H1 (cell line): ENCODE measurements around the gene UBE2E2. TPM values are rescaled to one million over a fixed set of nuclear protein-coding genes. Genes with fewer than 3 reads are reported as not detected.

ENCODE experiments used
- CTCF ChIA-PET: fragments of 300-600 bp; sonication (Branson Sonifier 250); formaldehyde crosslinking; loops from one replicate; lab custom pipeline; 2021; ENCODE audit not compliant: partially characterized antibody; lab: Charles Lee
- POLR2A ChIA-PET: fragments of 300-600 bp; sonication (Branson Sonifier 250); formaldehyde crosslinking; loops from one replicate; lab custom pipeline; 2021; ENCODE audit warnings: inconsistent platforms; ENCODE audit not compliant: partially characterized antibody; lab: Charles Lee
- DNase-seq, 2 experiments: peaks; one replicate each; pipeline versions ENCODE4 v3.0.0 to v3.0.0-alpha.2; 2010 to 2022; ENCODE audit warnings: low spot score in 2 of 2, low read depth in 1 of 2, mixed read lengths in 1 of 2
- FAIRE-seq: peaks from 2 replicates; lab custom pipeline; 2011; peaks lifted over from hg19 to GRCh38; lab: Jason Lieb, UNC
- H2AFZ ChIP-seq: 2 replicates; pipeline ENCODE4 v1.8.1; 2012; ENCODE audit warnings: low read length, inconsistent platforms
- H2AK5ac ChIP-seq: 2 replicates; pipeline ENCODE4 v1.6.1; 2013; ENCODE audit warnings: low read depth, low read length
- H2BK120ac ChIP-seq: replicated peaks from 2 replicates; pipeline ENCODE3; 2013; ENCODE audit warnings: low read depth, low read length, inconsistent platforms
- H2BK12ac ChIP-seq: 2 replicates; pipeline ENCODE4 v1.6.1; 2013; ENCODE audit warnings: low read depth, low read length
- H2BK15ac ChIP-seq: 2 replicates; pipeline ENCODE4 v1.6.1; 2013; ENCODE audit warnings: low read length
- H2BK20ac ChIP-seq: 2 replicates; pipeline ENCODE4 v1.6.1; 2013; ENCODE audit warnings: low read length
- H2BK5ac ChIP-seq: 2 replicates; pipeline ENCODE4 v1.6.1; 2013; ENCODE audit warnings: low read depth, low read length
- H3K14ac ChIP-seq: 2 replicates; pipeline ENCODE4 v1.6.1; 2013; ENCODE audit warnings: inconsistent platforms; ENCODE audit not compliant: insufficient read length
- H3K18ac ChIP-seq: 2 replicates; pipeline ENCODE4 v1.6.1; 2013; ENCODE audit warnings: low read length; ENCODE audit errors: extremely low read depth
- H3K23ac ChIP-seq: 2 replicates; pipeline ENCODE4 v1.6.1; 2013; ENCODE audit warnings: inconsistent platforms; ENCODE audit not compliant: insufficient read length
- H3K23me2 ChIP-seq: 2 replicates; pipeline ENCODE4 v1.6.1; 2013; ENCODE audit warnings: low read depth, low read length
- H3K27ac ChIP-seq: 2 replicates; pipeline ENCODE4 v1.6.1; 2011; ENCODE audit warnings: low read depth, low read length, inconsistent platforms
- H3K27me3 ChIP-seq, 4 experiments: replicated peaks in 1 of 4; 1 replicate in 1 of 4; 2 replicates in 3 of 4; pipeline versions ENCODE4 v1.6.1 to v1.8.1; 2011 to 2013; ENCODE audit warnings: low read length in 3 of 4, mild to moderate bottlenecking in 3 of 4, inconsistent platforms in 2 of 4, mixed read lengths in 2 of 4, moderate library complexity in 1 of 4; ENCODE audit not compliant: control insufficient read depth in 3 of 4, insufficient read depth in 3 of 4; ENCODE audit errors: extremely low read depth in 1 of 4
- H3K36me3 ChIP-seq, 4 experiments: 2 replicates each; pipeline versions ENCODE4 v1.6.1 to v1.8.1; 2011 to 2013; ENCODE audit warnings: mild to moderate bottlenecking in 4 of 4, low read length in 3 of 4, moderate library complexity in 2 of 4, control low read depth in 1 of 4, inconsistent platforms in 1 of 4; ENCODE audit not compliant: insufficient read depth in 4 of 4, control insufficient read depth in 2 of 4
- H3K4ac ChIP-seq: replicated peaks from 2 replicates; pipeline ENCODE3; 2013; ENCODE audit warnings: low read length, low read depth, mixed read lengths, inconsistent platforms; ENCODE audit not compliant: insufficient read length
- H3K4me1 ChIP-seq, 4 experiments: replicated peaks in 1 of 4; 1 replicate in 1 of 4; 2 replicates in 3 of 4; pipeline versions ENCODE4 v1.6.1 to v1.8.1; 2011 to 2013; ENCODE audit warnings: low read length in 3 of 4, inconsistent platforms in 2 of 4, mixed read lengths in 1 of 4; ENCODE audit not compliant: insufficient read depth in 4 of 4, control insufficient read depth in 3 of 4
- H3K4me2 ChIP-seq, 2 experiments: 2 replicates each; pipeline versions ENCODE4 v1.6.1 to v1.8.1; 2011 to 2013; ENCODE audit warnings: low read depth in 2 of 2, low read length in 2 of 2, control low read depth in 1 of 2, inconsistent platforms in 1 of 2, mild to moderate bottlenecking in 1 of 2; ENCODE audit not compliant: insufficient read depth in 1 of 2
- H3K4me3 ChIP-seq, 4 experiments: fragments of 200-600, 300-600 bp in 1 of 4; sonication (generic), shearing (Covaris generic), sonication (Bioruptor Twin) in 1 of 4; 2 replicates each; pipeline versions ENCODE4 v1.5.1 to v1.8.1; 2011 to 2016; ENCODE audit warnings: low read length in 4 of 4, low read depth in 3 of 4, control low read depth in 2 of 4, inconsistent platforms in 2 of 4, mild to moderate bottlenecking in 2 of 4, mixed read lengths in 1 of 4, moderate library complexity in 1 of 4; ENCODE audit not compliant: insufficient read depth in 2 of 4; ENCODE audit errors: extremely low read depth in 1 of 4
- H3K56ac ChIP-seq: replicated peaks from 2 replicates; pipeline ENCODE3; 2013; ENCODE audit warnings: low read depth, mild to moderate bottlenecking, mixed read lengths, low read length, inconsistent platforms; ENCODE audit not compliant: insufficient read length
- H3K79me1 ChIP-seq: 2 replicates; pipeline ENCODE4 v1.6.1; 2013; ENCODE audit warnings: low read depth, low read length, control low read depth
- H3K79me2 ChIP-seq, 2 experiments: 2 replicates each; pipeline versions ENCODE4 v1.6.1 to v1.8.1; 2012 to 2013; ENCODE audit warnings: low read length in 2 of 2, mild to moderate bottlenecking in 2 of 2, inconsistent platforms in 1 of 2; ENCODE audit not compliant: insufficient read depth in 2 of 2, control insufficient read depth in 1 of 2
- H3K9ac ChIP-seq, 4 experiments: replicated peaks in 1 of 4; 1 replicate in 1 of 4; 2 replicates in 3 of 4; pipeline versions ENCODE4 v1.6.1 to v1.8.1; 2011 to 2013; ENCODE audit warnings: low read depth in 3 of 4, low read length in 3 of 4, control low read depth in 2 of 4, mild to moderate bottlenecking in 2 of 4, moderate library complexity in 2 of 4, inconsistent platforms in 1 of 4; ENCODE audit errors: extremely low read depth in 1 of 4
- H3K9me3 ChIP-seq, 2 experiments: 2 replicates each; pipeline versions ENCODE4 v1.6.1 to v1.8.1; 2012 to 2013; ENCODE audit warnings: mild to moderate bottlenecking in 2 of 2, moderate library complexity in 2 of 2, control low read depth in 1 of 2, inconsistent platforms in 1 of 2, low read depth in 1 of 2, low read length in 1 of 2, mixed read lengths in 1 of 2; ENCODE audit not compliant: insufficient read depth in 2 of 2
- H4K20me1 ChIP-seq, 2 experiments: replicated peaks in 1 of 2; 2 replicates each; pipeline versions ENCODE3 to v1.8.1; 2011 to 2013; ENCODE audit warnings: inconsistent platforms in 2 of 2, low read length in 2 of 2, mild to moderate bottlenecking in 1 of 2; ENCODE audit not compliant: insufficient read depth in 2 of 2, control insufficient read depth in 1 of 2
- H4K5ac ChIP-seq: 2 replicates; pipeline ENCODE4 v1.6.1; 2013; ENCODE audit warnings: low read length, low read depth, mixed read lengths, inconsistent platforms; ENCODE audit not compliant: insufficient read length
- H4K8ac ChIP-seq: 2 replicates; pipeline ENCODE4 v1.8.0; 2013; ENCODE audit warnings: mild to moderate bottlenecking, moderate library complexity, low read length, inconsistent platforms; ENCODE audit not compliant: insufficient read depth; ENCODE audit errors: extremely low read depth
- H4K91ac ChIP-seq: replicated peaks from 2 replicates; pipeline ENCODE3; 2013; ENCODE audit warnings: low read length, mixed read lengths, inconsistent platforms; ENCODE audit not compliant: insufficient read length
- CEBPB ChIP-seq: IDR thresholded peaks from 2 replicates; pipeline ENCODE4 v1.6.1; 2012; ENCODE audit warnings: low read depth, low read length
- E2F6 ChIP-seq: IDR thresholded peaks from 2 replicates; pipeline ENCODE4 v1.6.1; 2012; ENCODE audit warnings: inconsistent platforms
- EP300 ChIP-seq, 2 experiments: IDR thresholded peaks; 1 replicate in 1 of 2; 2 replicates in 1 of 2; pipeline ENCODE4 v1.6.1; 2011 to 2012; ENCODE audit warnings: low read depth in 2 of 2, low read length in 2 of 2, mild to moderate bottlenecking in 2 of 2, borderline replicate concordance in 1 of 2, inconsistent platforms in 1 of 2, moderate library complexity in 1 of 2
- FOSL1 ChIP-seq: IDR thresholded peaks from 2 replicates; pipeline ENCODE4 v1.6.1; 2011; ENCODE audit warnings: mild to moderate bottlenecking, low read depth, low read length, moderate library complexity; ENCODE audit not compliant: insufficient read depth
- KDM4A ChIP-seq: IDR thresholded peaks from one replicate; pipeline ENCODE4 v1.7.1; 2012; ENCODE audit warnings: low read depth, mild to moderate bottlenecking, moderate library complexity, low read length, inconsistent platforms; ENCODE audit not compliant: severe bottlenecking
- NANOG ChIP-seq: IDR thresholded peaks from 2 replicates; pipeline ENCODE4 v1.6.1; 2011; ENCODE audit warnings: low read length, low read depth, mild to moderate bottlenecking, inconsistent platforms; ENCODE audit not compliant: insufficient read depth, poor library complexity, severe bottlenecking
- RAD21 ChIP-seq, 2 experiments: IDR thresholded peaks in 1 of 2; conservative IDR thresholded peaks in 1 of 2; 2 replicates each; pipeline ENCODE4 v1.6.1; 2011; ENCODE audit warnings: low read depth in 2 of 2, low read length in 2 of 2, improper control_type of control experiment in 1 of 2, inconsistent platforms in 1 of 2, mild to moderate bottlenecking in 1 of 2, moderate library complexity in 1 of 2
- SIRT6 ChIP-seq: IDR thresholded peaks from one replicate; pipeline ENCODE4 v1.7.1; 2012; ENCODE audit warnings: low read length, inconsistent platforms
- WGBS, 2 experiments: shearing (Covaris generic) in 1 of 2; methylation state at CpG; one replicate each; pipeline versions ENCODE4 v1.1.6 to v1.1.7; 2013 to 2015; ENCODE audit warnings: low lambda C conversion rate in 2 of 2, mixed read lengths in 2 of 2, inconsistent platforms in 1 of 2, low coverage in 1 of 2, missing lambda C conversion rate in 1 of 2; ENCODE audit not compliant: insufficient replicate concordance in 2 of 2, insufficient coverage in 1 of 2, insufficient read length in 1 of 2; ENCODE audit errors: extremely low coverage in 1 of 2, missing lambda C conversion rate in 1 of 2; 5-methylcytosine and 5-hydroxymethylcytosine counted together
- polyA plus RNA-seq, 7 experiments: library from polyadenylated mRNA; depleted of rRNA in 3 of 7; stranded (reverse) in 5 of 7; unstranded in 2 of 7; fragments of >200 nt in 5 of 7; fragments of 200-250 nt in 2 of 7; gene quantifications; 1 replicate in 5 of 7; 2 replicates in 1 of 7; 4 replicates in 1 of 7; pipeline versions ENCODE4 v1.2.1 to v1.2.3, GENCODE V29; 2011 to 2013; ENCODE audit warnings: missing spikeins in 2 of 7, mixed read lengths in 2 of 7
- total RNA-seq: library from RNA; stranded (reverse); fragmentation: NEBNext Ultra II Directional; extraction: Animal tissue kit (Norgen Biotek cat#: 25700); gene quantifications from 2 replicates; pipeline ENCODE4 v1.2.1, GENCODE V29; 2021

UBE2E2 gene
- total and polyA plus RNA-seq, 2 of the 8 experiments (the other 6 are each of a cell fraction or from before 2014, with no cell fraction given) = 57.6 to 70.6 TPM

GRCh38 chr3:23580096-23580713, 377.1 kb downstream of the UBE2E2 start:
- Histone ChIP-seq H3K36me3 (no peaks in the 10 kb centered on the region), H2AK5ac (no peak overlapping the region), H3K56ac (no peak overlapping the region), H3K4me2 (no peak overlapping the region), H3K23me2 (no peaks in the 10 kb centered on the region; the same call in 1 of the 2 replicates), H2BK12ac (no peak overlapping the region), H3K79me2 (no peaks in the 10 kb centered on the region; a peak in 1 of 4 replicates), H3K79me1 (no peaks in the 10 kb centered on the region), H3K14ac (no peak overlapping the region), H2AFZ (no peak overlapping the region), H2BK120ac (no peak overlapping the region), H3K4me3 (no peak overlapping the region), H4K91ac (no peak overlapping the region), H3K9me3 (no peaks in the 10 kb centered on the region), H2BK5ac (no peak overlapping the region), H4K8ac (no peak overlapping the region), H3K27me3 (no peaks in the 10 kb centered on the region), H3K18ac (no peak overlapping the region), H3K23ac (no peak overlapping the region), H3K4me1 (peaks cover 0 to 2% (median under 1%) of the 10 kb centered on the region in 4 experiments; a peak in 1 of 7 replicates), H4K5ac (no peak overlapping the region), H2BK20ac (no peak overlapping the region), H3K4ac (no peak overlapping the region), H3K9ac (no peak overlapping the region), H3K27ac (no peak overlapping the region), H4K20me1 (no peaks in the 10 kb centered on the region), H2BK15ac (no peak overlapping the region)
- 88% methylated on average over 8 of the region's 8 CpGs; no CpG with 5 or more reads in 1 of the 2 experiments for WGBS, 2 experiments
- TF ChIP-seq RAD21 (IDR thresholded peaks at IDR 0.05 in 1 of 2, conservative IDR thresholded peaks at IDR 0.05 in 1 of 2; ENCODE audit: low read depth in 2 of 2, low read length in 2 of 2) (no peak), KDM4A (no peak), SIRT6 (no peak), CEBPB (no peak), EP300 (IDR thresholded peaks at IDR 0.05; ENCODE audit: borderline replicate concordance in 1 of 2, low read depth in 2 of 2, low read length in 2 of 2) (no peak), E2F6 (no peak), FOSL1 (no peak), NANOG (no peak)
- DNase-seq (no peak), FAIRE-seq (no peak)
- ChIA-PET POLR2A (no interaction called here), CTCF (no interaction called here)
